ENCODE data around the gene ANKS1B. TPM values are rescaled to one million over a fixed set of nuclear protein-coding genes. Genes with fewer than 3 reads are reported as not detected.

The ANKS1B gene
- total RNA-seq, 1 experiment from 2014 or later = 0.54 TPM

- H3K4me2 ChIP-seq (ENCODE audit: low read length) = no peak overlapping the region
- DNase-seq (ENCODE audit: low read depth, low spot score) (no peak), ATAC-seq (no peak)
- no peak overlapping the region for H3K27ac ChIP-seq (ENCODE audit: low read depth, low read length)
- H3K4me3 ChIP-seq (replicated peaks in 1 of 2; ENCODE audit: low read depth in 1 of 2, low read length in 2 of 2) = no peak overlapping the region
- no peaks in the 10 kb centered on the region for H3K79me2 ChIP-seq (ENCODE audit: insufficient read depth, low read length)
- no peaks in the 10 kb centered on the region for H3K9me3 ChIP-seq (ENCODE audit: control insufficient read depth in 1 of 2, insufficient read depth in 1 of 2, low read depth in 1 of 2, low read length in 2 of 2)
- RAD21 ChIA-PET (ENCODE audit: low non-redundant PET in 1 of 2, low total read pairs in 2 of 2, uncharacterized antibody in 2 of 2, unreplicated experiment in 2 of 2) = no interaction called here
- H3K9ac ChIP-seq (ENCODE audit: low read length) = no peak overlapping the region
- POLR2A ChIA-PET = no interaction called here
- H4K20me1 ChIP-seq (ENCODE audit: insufficient read depth) = no peaks in the 10 kb centered on the region
- no peaks in the 10 kb centered on the region for H3K4me1 ChIP-seq (ENCODE audit: control insufficient read depth in 1 of 2, insufficient read depth in 2 of 2, low read length in 2 of 2)
- no peaks in the 10 kb centered on the region for H3K9me2 ChIP-seq (ENCODE audit: insufficient read depth)
- H3K36me3 ChIP-seq (ENCODE audit: control insufficient read depth in 1 of 2, insufficient read depth in 2 of 2, low read length in 2 of 2) = no peaks in the 10 kb centered on the region
- no TSS peak for BruUV-seq (replicated peaks)
- TF ChIP-seq EZH2phosphoT487 (IDR thresholded peaks at IDR 0.05; ENCODE audit: borderline replicate concordance) (no peak), ZBTB33 (IDR thresholded peaks at IDR 0.05; ENCODE audit: extremely low read depth, insufficient replicate concordance, low read length) (no peak), ELF1 (IDR thresholded peaks at IDR 0.05; ENCODE audit: borderline replicate concordance, low read depth) (no peak), FOSL1 (IDR thresholded peaks at IDR 0.05; ENCODE audit: low read depth) (no peak), EGR1 (IDR thresholded peaks at IDR 0.05; ENCODE audit: low read depth) (no peak), YY1 (IDR thresholded peaks at IDR 0.05; ENCODE audit: extremely low read depth, insufficient replicate concordance, low read depth, low read length) (no peak), SRF (IDR thresholded peaks at IDR 0.05; ENCODE audit: low read depth) (no peak), EZH2 (IDR thresholded peaks at IDR 0.05) (no peak), TCF7L2 (IDR thresholded peaks at IDR 0.05; ENCODE audit: borderline replicate concordance, extremely low read depth, insufficient read depth, insufficient read length) (no peak), SIN3A (IDR thresholded peaks at IDR 0.05; ENCODE audit: low read depth) (no peak), CBX3 (IDR thresholded peaks at IDR 0.05; ENCODE audit: low read depth) (no peak), CEBPB (IDR thresholded peaks at IDR 0.05; ENCODE audit: low read depth) (no peak), REST (IDR thresholded peaks at IDR 0.05; ENCODE audit: low read depth) (no peak), POLR2A (IDR thresholded peaks at IDR 0.05; ENCODE audit: borderline replicate concordance, extremely low read depth, insufficient read depth, insufficient read length) (no peak), ZFX (IDR thresholded peaks at IDR 0.05) (no peak)
- TF ChIP-seq, protein P1, sequence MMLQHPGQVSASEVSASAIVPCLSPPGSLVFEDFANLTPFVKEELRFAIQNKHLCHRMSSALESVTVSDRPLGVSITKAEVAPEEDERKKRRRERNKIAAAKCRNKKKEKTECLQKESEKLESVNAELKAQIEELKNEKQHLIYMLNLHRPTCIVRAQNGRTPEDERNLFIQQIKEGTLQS (IDR thresholded peaks at IDR 0.05) = no peak
- TF ChIP-seq, protein P2, sequence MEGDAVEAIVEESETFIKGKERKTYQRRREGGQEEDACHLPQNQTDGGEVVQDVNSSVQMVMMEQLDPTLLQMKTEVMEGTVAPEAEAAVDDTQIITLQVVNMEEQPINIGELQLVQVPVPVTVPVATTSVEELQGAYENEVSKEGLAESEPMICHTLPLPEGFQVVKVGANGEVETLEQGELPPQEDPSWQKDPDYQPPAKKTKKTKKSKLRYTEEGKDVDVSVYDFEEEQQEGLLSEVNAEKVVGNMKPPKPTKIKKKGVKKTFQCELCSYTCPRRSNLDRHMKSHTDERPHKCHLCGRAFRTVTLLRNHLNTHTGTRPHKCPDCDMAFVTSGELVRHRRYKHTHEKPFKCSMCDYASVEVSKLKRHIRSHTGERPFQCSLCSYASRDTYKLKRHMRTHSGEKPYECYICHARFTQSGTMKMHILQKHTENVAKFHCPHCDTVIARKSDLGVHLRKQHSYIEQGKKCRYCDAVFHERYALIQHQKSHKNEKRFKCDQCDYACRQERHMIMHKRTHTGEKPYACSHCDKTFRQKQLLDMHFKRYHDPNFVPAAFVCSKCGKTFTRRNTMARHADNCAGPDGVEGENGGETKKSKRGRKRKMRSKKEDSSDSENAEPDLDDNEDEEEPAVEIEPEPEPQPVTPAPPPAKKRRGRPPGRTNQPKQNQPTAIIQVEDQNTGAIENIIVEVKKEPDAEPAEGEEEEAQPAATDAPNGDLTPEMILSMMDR (IDR thresholded peaks at IDR 0.05 in 2 of 3, conservative IDR thresholded peaks at IDR 0.05 in 1 of 3; ENCODE audit: borderline replicate concordance in 1 of 3, insufficient read depth in 1 of 3, low read depth in 2 of 3, low read length in 2 of 3) = no peak
- CTCF ChIA-PET = no interaction called here
- H2AFZ ChIP-seq (ENCODE audit: low read depth, low read length, poor library complexity, severe bottlenecking) = no peak overlapping the region
- no peaks in the 10 kb centered on the region; the same call in 1 of the 2 replicates for H3K27me3 ChIP-seq (ENCODE audit: insufficient read depth, low read length)
- intact Hi-C loops (cut with micrococcal nuclease) = no loop called here
These were observed 262.9 kb downstream of the ANKS1B start for GRCh38 chr12:99721715-99722275.

All from HCT116 (cell line).